HG02943 (cell line): Measurements from ENCODE around the gene TTC28.
"Not testable (repeated sequence)": the region's sequence is repeated elsewhere in the genome, so short reads cannot be mapped to it uniquely, and the experiment has no call there.

Source experiments
- ATAC-seq: cut with Tn5 transposase; IDR thresholded peaks from one replicate; pipeline ENCODE4 v1.9.1; 2021; ENCODE audit warnings: mild to moderate bottlenecking, low read depth, moderate library complexity; ENCODE audit not compliant: unreplicated experiment

TTC28 gene

DNA sequence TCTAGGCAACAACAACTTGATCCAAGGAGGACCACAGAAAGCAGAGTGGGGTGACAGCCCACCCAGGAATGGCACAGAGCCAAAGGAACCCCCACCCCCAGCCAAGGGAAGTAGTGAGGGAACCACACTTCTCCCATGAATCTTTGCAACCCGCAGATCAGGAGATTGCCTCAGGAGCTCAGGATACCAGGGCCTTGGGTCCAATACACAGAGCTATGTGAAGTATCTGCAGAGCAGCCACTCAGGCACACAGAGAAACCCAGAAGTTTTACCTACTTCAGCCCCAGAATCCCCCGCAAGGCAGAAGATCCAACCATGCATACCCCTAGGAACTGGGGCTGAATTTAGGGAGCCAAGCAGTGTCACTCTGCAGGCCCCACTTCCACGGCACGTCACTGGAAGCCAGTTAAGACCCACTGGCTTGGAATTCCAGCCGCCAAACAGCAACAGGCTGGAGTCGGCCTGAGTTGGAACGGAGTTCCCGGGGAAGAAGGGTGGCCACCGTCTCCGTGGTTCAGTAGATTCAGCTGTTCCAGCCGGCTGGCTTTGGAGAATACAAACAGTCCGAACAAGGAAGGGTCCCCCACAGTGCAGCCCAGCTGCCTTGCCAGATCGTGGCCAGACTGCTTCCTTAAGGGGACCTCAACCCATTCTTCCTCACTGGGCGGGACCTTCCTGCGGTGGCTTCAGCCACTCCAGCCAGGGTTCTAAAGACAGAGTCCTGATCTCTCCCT lies 174.1 kb downstream of the TTC28 start:
- no peak for ATAC-seq

GRCh38 chr22:28500006-28500405 lies 179.6 kb downstream of the TTC28 start:
- no peak for ATAC-seq

DNA sequence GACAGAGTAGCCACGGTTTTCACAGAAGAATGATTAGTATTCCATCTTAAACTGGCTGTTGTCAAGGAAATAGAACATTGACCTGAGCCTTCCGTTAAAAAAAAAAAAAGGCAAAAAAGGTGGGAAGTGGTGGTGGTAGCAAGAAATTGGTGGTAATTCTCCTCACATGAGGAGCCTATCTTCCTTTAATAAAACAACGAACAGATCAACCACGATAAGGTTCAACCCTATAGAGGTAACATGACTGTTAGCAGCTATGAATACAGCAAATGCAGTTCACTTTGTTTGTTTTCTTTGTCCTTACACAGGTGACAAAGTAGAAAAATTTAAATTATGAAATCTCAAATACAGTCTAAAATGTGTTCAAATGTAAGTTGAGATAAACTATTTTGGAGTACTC lies 181.6 kb downstream of the TTC28 start:
- ATAC-seq: no peak

GRCh38 chr22:28497188-28497587 lies 182.5 kb downstream of the TTC28 start:
- ATAC-seq: no peak

DNA sequence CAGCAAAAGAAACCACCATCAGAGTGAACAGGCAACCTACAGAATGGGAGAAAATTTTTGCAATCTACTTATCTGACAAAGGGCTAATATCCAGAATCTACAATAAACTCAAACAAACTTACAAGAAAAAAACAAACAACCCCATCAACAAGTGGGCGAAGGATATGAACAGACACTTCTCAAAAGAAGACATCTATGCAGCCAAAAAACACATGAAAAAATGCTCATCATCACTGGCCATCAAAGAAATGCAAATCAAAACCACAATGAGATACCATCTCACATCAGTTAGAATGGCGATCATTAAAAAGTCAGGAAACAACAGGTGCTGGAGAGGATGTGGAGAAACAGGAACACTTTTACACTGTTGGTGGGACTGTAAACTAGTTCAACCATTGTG lies 188.4 kb downstream of the TTC28 start:
- not testable (repeated sequence) for ATAC-seq

DNA sequence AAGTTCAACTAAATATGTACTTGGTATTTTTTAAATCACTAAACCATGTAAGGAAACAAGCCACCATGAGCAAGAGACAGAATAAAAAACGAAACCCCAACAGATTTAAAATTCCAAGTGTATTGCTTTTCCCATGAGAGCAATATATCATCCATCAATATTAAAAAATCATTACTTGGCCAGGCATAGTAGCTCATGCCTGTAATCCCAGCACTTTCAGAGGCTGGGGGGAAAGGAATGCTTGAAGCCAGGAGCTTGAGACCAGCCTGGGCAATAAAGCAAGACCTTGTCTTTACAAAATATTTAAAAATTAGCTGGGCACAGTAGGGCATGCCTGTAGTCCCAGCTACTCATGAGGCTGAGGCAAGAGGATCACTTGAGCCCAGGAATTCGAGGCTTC lies 190.8 kb downstream of the TTC28 start:
- no peak for ATAC-seq

GRCh38 chr22:28484662-28485061 lies 195.0 kb downstream of the TTC28 start:
- ATAC-seq: no peak

DNA sequence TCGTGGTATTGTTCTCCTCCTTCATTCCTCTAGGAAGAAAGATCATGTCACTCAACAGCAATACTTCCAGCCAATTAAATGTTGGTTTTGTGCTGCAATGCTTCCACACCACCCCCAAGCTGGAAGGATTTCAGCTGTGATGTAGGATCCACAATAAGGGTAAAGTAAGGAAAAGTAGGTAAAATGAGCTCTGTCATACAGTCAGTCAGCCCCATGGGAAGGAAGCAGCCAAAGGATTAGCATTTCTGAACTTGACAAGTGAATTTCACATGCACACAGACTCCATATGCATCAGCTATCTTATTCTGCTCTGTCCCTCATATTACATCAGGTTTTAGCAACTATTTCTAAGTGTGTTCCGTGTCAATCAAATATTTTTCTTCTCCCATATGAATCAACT lies 197.9 kb downstream of the TTC28 start:
- no peak for ATAC-seq

DNA sequence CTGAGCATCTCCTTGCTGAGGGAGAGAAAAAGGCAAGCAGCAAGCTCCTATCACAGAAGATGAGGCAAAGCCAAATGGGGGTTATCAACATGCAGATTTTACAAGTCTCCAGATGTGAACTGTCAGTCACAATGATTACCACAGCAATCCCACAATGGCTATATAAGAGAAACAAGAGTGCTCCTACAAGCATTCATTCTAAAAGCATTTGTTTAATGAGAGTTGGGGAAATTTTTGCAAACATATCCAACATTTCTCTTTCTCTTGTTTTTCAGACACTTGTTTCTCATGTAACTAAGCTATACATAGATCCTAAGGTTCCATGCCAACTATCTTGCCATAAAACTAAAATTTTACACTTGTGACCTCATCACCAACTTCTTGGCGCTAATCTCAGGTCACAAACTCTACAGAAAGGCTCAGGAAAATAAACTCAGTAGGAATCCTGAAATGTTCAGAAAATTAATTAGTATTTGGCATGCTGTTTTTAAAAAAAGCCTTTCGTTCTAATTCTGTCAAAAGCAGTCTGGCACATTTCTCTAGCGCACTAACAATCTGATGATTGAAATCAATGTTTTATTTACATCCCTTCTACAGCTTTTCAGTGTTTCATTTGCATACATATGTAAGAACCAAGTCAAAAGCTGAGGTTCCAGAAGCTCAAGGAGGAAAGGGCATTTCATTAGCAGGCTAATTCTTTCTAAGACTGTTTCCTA lies 199.5 kb downstream of the TTC28 start:
- no peak for ATAC-seq

DNA sequence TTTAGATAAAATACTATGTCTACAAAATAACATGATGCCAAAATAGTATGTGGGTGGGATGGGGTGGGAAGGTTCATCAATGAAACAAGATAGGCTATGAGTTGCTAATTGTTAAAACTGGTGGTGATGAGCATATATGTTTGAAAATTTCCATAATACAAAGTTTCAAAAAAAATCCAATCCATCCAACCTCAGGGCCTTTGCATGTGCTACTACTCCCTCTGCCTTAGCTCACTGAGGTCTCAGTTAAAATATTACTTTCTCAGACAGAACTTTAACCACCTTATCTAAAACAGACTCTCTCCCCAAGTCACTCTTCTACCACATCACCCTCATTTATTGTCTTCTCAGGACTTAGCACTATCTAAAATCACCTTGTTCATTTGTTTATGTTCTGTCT lies 201.1 kb downstream of the TTC28 start:
- no peak for ATAC-seq

DNA sequence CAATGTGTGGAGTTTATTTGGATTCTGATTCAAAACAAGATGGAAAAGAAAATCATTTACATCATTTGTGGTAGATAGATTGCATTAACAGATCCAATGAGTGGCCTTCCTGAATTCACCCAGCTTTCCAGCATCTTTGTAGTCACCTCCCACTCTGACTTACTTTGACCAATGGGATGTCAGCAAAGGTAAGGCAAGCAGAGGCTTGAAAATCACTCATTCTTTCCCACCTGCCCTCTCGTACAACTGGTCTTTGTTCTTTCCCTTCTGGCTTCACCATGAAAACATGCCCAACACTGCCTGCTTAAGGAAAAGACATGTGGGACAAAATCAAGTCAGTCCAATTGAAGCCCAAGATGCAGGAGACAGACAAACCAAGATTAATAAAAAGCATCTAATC lies 202.1 kb downstream of the TTC28 start:
- no peak for ATAC-seq

GRCh38 chr22:28474330-28474729 lies 205.3 kb downstream of the TTC28 start:
- no peak for ATAC-seq

- ATAC-seq: no peak
Observed at GRCh38 chr22:28473258-28473657, 206.4 kb downstream of the TTC28 start.

DNA sequence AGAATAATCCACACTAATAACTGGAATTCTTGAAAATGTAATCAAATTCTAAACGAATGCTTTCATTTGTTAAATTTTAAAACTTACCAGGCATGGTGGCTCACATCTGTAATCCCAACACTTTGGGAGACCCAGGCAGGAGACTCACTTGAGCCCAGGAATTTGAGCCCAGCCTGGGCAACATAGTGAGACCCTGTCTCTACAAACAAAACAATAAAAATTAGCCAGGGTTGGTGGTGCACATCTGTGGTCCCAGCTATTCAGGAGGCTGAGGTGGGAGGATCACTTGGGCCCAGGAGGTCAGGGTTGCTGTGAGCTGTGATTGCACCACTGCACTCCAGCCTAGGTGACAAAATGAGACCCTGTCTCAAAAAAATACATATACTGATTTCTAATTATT lies 212.6 kb downstream of the TTC28 start:
- ATAC-seq: not testable (repeated sequence)

DNA sequence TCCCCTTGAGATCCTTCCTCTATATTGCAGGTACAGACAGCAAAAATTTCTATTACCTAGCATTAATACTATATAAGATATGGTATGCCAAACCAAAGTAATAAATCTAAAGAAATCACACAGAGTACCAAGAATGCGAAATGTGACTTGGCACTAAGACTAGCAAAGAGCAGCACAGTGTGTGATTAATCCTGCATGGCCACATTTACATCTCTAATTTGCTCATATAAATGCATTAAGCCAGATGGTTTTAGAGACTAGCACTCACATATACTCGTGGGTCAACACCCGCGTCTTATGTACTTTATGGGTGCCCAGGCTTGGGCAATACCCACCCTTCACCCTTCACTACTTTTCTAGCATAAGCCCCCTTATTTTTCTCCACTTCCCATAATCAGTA lies 213.2 kb downstream of the TTC28 start:
- ATAC-seq: no peak

DNA sequence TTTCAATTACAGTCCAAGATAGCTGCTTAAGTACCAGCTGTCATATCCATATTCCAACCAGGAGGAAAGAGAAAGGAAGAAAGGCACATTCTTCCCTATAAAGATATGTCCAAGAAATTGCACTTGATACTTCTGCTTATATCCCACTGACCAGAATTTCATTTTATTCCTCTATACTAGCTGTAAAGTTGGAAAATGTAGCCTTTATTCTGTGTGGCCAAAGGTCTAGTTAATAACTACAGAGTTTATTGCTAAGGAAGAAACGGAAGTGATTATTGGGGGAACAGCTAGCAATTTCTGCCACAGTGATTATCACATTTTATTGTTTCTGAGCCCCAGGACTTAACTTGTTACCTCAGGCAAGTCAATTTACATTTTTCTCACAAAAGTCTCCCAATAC lies 213.8 kb downstream of the TTC28 start:
- ATAC-seq: no peak

GRCh38 chr22:28464127-28464526 lies 215.5 kb downstream of the TTC28 start:
- no peak for ATAC-seq

- not testable (repeated sequence) for ATAC-seq
Observed at GRCh38 chr22:28463408-28463807, 216.2 kb downstream of the TTC28 start.

DNA sequence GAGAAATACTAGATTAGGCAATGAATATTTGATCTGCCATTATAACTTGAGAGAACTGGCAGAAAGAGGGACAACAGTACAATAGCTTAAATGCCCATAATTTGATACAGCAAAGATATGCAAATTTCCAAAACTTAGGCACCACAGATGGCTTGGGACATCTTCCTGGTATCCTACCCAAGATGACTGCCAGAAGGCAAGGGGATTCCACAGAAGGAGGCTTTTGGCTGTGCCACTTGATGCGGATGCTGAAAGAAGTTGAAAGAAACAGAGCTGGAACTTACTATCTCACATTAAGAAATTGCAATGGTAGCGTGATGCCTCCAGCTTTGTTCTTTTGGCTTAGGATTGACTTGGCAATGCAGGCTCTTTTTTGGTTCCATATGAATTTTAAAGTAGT lies 216.7 kb downstream of the TTC28 start:
- ATAC-seq: no peak

GRCh38 chr22:28462041-28462440 lies 217.6 kb downstream of the TTC28 start:
- ATAC-seq: no peak

DNA sequence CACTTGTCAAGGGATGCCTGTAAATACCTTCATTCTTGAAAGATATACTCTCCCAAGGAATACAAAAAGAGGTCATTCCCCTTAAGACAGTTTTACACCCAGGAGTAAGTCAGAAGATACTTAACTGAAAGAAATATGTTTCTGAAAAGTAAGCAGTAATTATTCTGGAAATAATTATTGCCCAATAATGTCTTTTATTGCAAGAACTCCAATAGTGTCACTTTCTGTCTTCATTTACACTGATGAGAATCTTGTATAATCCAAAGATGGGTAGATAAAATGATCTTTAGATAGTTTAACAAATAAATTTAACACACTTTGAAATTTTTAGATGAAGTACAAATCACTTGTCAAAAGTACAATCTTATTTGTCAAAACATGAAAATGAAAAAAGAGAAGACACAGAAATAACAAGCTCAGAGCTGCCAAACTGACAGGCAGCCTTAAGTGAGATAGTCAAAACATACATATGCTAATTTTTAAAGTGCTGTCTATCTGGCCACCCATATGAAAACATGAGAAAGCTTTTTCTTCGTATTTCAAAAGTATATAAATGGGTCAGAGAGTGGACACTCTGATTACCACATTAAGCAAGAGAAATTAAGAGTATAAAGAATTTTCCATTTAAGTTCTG lies 225.1 kb downstream of the TTC28 start:
- no peak for ATAC-seq

DNA sequence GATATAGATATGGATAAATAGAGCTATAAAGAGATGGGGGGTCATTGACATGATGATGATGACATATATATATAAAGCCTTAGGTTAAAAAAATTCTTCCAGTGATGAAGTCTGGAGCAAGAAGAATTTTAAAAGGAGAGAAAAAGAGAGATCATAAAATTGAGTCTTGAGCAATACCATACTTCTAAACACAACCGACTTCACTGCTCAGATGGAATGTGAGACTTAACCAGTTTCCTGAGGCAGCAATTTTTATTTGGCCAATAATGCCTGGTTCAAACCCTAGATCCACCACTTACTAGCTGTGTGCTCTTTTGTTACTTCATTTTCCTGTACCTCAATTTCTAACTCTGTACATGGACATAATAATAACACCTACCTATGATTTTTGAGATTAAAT lies 229.5 kb downstream of the TTC28 start:
- ATAC-seq: no peak
